ENCODE measurements around the gene VEGFB. TPM values are rescaled to one million over a fixed set of nuclear protein-coding genes. Genes with fewer than 3 reads are reported as not detected.

Gene VEGFB
- total RNA-seq, 1 donor from 2014 or later: 172 TPM

- no peak overlapping the region for H3K27ac ChIP-seq
- TF ChIP-seq CTCF (IDR thresholded peaks at IDR 0.05): no peak
- no peak for ATAC-seq
- peaks cover 93% of the 10 kb centered on the region for H3K36me3 ChIP-seq
- H3K27me3 ChIP-seq: no peaks in the 10 kb centered on the region
- no peaks in the 10 kb centered on the region for H3K4me1 ChIP-seq
- intact Hi-C loops (cut with DNase I): no loop called here
- no peak overlapping the region for H3K4me3 ChIP-seq
- DNase-seq: no peak
- no peaks in the 10 kb centered on the region for H3K9me3 ChIP-seq
These were observed 37.8 kb upstream of the VEGFB start for GRCh38 chr11:64196626-64197025.

- peaks cover 100% of the 10 kb centered on the region for H3K36me3 ChIP-seq
- H3K4me1 ChIP-seq: no peaks in the 10 kb centered on the region
- no peaks in the 10 kb centered on the region for H3K9me3 ChIP-seq
- H3K27ac ChIP-seq: no peak overlapping the region
- intact Hi-C loops (cut with DNase I): no loop called here
- no peak for ATAC-seq
- H3K4me3 ChIP-seq: no peak overlapping the region
- DNase-seq: no peak
- TF ChIP-seq CTCF (IDR thresholded peaks at IDR 0.05): no peak
- no peaks in the 10 kb centered on the region for H3K27me3 ChIP-seq
These were observed 35.9 kb upstream of the VEGFB start for GRCh38 chr11:64198511-64198910.

- peaks cover 22% of the 10 kb centered on the region for H3K4me1 ChIP-seq
- H3K4me3 ChIP-seq: no peak overlapping the region
- no peak overlapping the region for H3K27ac ChIP-seq
- DNase-seq (no peak), ATAC-seq (no peak)
- intact Hi-C loops (cut with DNase I): loop anchor here (5.0 kb wide), 1 partner anchor 101 kb away; the partner anchor contains the start of gene CATSPERZ
- peaks cover 78% of the 10 kb centered on the region for H3K36me3 ChIP-seq
- no peaks in the 10 kb centered on the region for H3K27me3 ChIP-seq
- no peak for TF ChIP-seq CTCF (IDR thresholded peaks at IDR 0.05)
- no peaks in the 10 kb centered on the region for H3K9me3 ChIP-seq
These were observed 32.8 kb upstream of the VEGFB start for GRCh38 chr11:64201543-64201942.

GRCh38 chr11:64202992-64203391 lies 31.4 kb upstream of the VEGFB start:
- H3K27ac ChIP-seq: no peak overlapping the region
- peaks cover 36% of the 10 kb centered on the region for H3K4me1 ChIP-seq
- TF ChIP-seq CTCF (IDR thresholded peaks at IDR 0.05): no peak
- no peaks in the 10 kb centered on the region for H3K27me3 ChIP-seq
- no peaks in the 10 kb centered on the region for H3K9me3 ChIP-seq
- intact Hi-C loops (cut with DNase I): loop anchor here (5.0 kb wide), 1 partner anchor 99 kb away; the partner anchor contains the start of gene CATSPERZ
- DNase-seq: no peak
- H3K4me3 ChIP-seq: no peak overlapping the region
- ATAC-seq: no peak
- H3K36me3 ChIP-seq: peaks cover 63% of the 10 kb centered on the region

GRCh38 chr11:64203421-64204079 lies 30.8 kb upstream of the VEGFB start:
- DNase-seq: no peak
- Histone ChIP-seq H3K36me3 (peaks cover 58% of the 10 kb centered on the region), H3K27me3 (no peaks in the 10 kb centered on the region), H3K4me1 (peaks cover 42% of the 10 kb centered on the region), H3K9me3 (no peaks in the 10 kb centered on the region), H3K27ac (no peak overlapping the region), H3K4me3 (no peak overlapping the region)
- no peak for ATAC-seq
- intact Hi-C loops (cut with DNase I): loop anchor here (5.0 kb wide), 1 partner anchor 99 kb away; the partner anchor contains the start of gene CATSPERZ
- no peak for TF ChIP-seq CTCF (IDR thresholded peaks at IDR 0.05)
